GM12892 (cell line): ENCODE measurements around the gene FAM171A2.

ENCODE experiments used
- POLR2A ChIP-seq: IDR thresholded peaks from 2 replicates; pipeline ENCODE4 v1.6.1; 2011; ENCODE audit warnings: low read depth, low read length, control low read depth
- POLR2AphosphoS5 ChIP-seq: IDR thresholded peaks from 2 replicates; pipeline ENCODE4 v1.6.1; 2011; ENCODE audit warnings: low read depth, low read length, control low read depth
- TAF1 ChIP-seq: IDR thresholded peaks from 2 replicates; pipeline ENCODE4 v1.6.1; 2011; ENCODE audit warnings: low read depth, mild to moderate bottlenecking, control low read depth, low read length, borderline replicate concordance

- TF ChIP-seq POLR2A (peak; percentile 88), TAF1 (0 out of 2 replicates have a peak, but pooled peaks have one; percentile 27), POLR2AphosphoS5 (peak; percentile 82)
Measured at GRCh38 chr17:44344939-44345453, 18.7 kb downstream of the FAM171A2 start, which contains the start of gene GRN.
